NCI-H524 treated with DMSO at 0.1 percent for 48 hours (cell line): ENCODE data around the gene ARFGEF2.
"Not testable (repeated sequence)": the region's sequence is repeated elsewhere in the genome, so short reads cannot be mapped to it uniquely, and the experiment has no call there.

Experiments
- DNase-seq: peaks from one replicate; lab custom pipeline; 2025; lab: John Stamatoyannopoulos, UW

Gene ARFGEF2

DNA sequence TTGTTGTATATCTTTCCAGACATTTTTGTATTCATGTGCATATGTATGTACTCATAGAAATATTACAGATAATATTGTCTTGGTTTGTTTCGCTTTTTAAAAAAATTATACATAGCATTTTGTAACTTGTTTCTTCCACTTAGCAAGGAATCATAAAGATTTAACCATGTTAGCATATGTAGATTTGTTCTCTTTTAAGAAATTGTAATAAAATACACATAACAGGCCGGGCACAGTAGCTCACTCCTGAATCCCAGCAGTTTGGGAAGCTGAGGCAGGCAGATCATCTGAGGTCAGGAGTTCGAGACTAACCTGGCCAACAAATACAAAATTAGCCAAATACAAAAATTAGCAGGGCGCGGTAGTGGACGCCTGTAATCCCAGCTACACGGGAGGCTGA, 80.2 kb downstream of the ARFGEF2 start:
- DNase-seq = no peak

GRCh38 chr20:49006446-49006980, 85.0 kb downstream of the ARFGEF2 start:
- DNase-seq = no peak

DNA sequence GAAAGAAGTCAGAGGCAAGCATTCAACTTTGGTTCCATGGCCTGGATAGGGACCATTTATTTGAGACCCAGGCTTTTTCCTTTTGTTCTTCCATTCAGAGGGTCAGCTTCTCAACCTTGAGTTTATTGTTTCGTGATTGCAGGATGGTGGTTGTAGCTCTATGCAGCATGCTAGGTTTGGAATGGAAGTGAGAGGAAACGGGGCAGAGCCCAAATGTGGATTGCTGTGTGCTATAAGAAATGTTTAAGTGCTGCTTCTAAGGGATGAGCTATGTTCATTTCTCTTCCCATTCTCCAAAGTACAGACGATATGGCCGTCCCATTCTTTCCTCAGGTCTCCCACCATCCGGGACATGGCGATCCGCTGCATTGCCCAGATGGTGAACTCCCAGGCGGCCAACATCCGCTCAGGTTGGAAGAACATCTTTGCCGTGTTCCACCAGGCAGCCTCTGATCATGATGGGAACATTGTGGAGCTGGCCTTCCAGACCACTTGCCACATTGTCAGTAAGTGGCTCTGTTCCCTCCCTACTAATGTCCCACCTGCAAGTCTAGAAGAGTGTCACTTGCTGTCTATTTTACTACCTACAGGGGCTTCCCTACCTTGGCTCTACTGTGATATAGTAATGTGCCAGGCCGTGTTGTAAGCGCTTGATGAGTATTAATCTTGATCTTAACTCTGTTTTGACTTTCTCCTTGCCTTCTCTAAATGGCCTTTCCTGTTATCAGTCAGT, 88.6 kb downstream of the ARFGEF2 start:
- DNase-seq = no peak

DNA sequence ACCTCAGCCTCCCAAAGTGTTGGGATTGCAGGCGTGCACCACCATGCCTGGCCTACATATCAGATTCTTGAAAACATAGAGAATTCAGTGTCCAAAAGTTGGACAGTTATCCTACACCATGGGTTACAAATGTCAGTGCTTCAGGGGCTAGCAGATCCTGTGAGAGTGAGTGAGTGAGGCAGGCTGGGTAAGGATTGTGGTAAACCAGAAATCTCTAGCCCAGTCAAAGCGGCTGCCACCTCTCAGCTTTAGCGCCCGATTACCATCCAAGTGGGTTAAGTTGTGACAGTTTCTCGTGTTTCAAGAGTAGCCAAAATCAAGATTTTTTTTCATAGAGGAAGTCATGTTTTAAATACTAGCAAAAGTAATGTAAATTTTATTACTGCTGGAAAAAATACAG, 102.7 kb downstream of the ARFGEF2 start:
- DNase-seq = no peak

- not testable (repeated sequence) for DNase-seq
Measured at GRCh38 chr20:49028177-49028576, 106.7 kb downstream of the ARFGEF2 start.

DNA sequence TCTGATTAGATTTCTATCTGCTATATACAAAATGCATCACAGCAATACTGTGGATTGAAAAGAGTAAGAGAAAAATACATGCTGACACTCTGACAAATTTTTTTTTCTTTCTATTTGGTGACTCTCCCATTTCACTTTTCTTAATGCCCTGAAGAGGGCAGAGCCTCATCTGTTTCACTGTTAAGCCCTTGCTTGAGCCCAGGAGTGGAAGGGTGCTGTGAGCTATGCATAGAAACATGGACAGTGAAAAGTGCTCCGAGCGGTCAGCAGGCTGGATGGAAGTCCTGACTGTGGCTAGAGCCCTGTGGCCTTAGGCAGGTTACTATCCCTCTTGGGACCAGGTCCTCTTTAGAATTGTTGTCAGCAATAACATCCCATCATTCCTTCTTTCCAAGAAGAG, 107.2 kb downstream of the ARFGEF2 start:
- DNase-seq = no peak

DNA sequence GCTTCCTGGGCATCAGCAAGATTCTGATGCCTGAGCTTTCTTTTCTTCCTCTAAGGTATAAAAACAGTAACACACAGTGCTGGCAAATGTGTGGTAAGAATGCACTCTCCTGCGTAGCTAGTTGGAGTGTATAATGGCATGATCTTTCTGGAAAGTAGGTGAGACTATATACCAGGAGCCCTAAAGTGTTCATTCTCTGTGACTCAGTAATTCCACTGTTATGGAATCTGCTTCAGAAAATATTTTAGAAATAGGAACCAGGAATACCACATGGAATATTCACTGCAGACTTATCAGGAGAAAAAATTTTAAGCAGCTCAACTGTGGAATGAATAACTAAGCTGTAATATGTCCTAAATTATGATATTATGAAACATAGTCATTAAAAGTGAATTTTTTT, 107.7 kb downstream of the ARFGEF2 start:
- DNase-seq = no peak

DNA sequence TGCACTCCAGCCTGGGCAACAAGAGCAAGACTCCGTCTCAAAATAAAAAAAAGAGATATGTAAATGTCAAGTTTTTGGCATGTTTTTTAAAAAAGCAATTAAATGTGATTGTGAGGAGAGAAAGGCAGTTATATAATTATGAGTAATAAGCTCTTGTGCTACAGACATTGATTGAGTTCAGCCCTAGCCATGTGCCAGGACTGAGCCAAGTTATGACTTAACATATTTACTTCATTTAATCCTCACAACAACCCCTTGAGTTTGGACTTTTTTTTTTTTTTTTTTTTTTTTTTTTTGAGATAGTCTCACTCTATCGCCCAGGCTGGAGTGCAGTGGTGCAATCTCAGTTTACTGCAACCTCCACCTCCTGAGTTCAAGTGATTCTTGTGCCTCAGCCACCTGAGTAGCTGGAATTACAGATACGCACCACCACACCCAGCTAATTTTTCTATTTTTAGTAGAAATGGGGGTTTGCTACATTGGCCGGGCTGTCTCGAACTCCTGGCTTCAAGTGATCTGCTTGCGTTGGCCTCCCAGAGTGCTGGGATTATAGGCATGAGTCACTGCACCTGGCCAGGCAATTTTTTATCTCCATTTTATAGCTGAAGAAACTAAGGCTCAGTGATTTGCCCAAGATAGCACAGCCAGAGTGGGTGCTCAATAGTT, 109.6 kb downstream of the ARFGEF2 start:
- DNase-seq = no peak

DNA sequence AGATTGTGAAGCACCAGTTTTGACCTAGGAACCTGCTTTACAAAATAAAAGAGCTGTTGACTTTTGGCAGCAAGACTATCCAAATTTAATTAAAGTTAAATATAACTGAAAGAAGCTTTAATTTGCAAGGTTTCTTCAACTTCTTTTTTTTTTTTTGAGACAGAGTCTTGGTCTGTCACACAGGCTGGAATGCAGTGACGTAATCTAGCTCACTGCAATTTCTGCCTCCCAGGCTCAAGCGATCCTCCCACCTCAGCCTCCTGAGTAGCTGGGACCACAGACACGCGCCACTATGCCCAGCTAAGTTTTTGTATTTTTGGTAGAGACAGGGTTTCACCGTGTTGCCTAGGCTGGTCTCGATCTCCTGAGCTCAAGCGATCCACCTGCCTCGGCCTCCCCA, 110.9 kb downstream of the ARFGEF2 start:
- DNase-seq = no peak

GRCh38 chr20:49034070-49034732, 112.7 kb downstream of the ARFGEF2 start:
- no peak for DNase-seq

DNA sequence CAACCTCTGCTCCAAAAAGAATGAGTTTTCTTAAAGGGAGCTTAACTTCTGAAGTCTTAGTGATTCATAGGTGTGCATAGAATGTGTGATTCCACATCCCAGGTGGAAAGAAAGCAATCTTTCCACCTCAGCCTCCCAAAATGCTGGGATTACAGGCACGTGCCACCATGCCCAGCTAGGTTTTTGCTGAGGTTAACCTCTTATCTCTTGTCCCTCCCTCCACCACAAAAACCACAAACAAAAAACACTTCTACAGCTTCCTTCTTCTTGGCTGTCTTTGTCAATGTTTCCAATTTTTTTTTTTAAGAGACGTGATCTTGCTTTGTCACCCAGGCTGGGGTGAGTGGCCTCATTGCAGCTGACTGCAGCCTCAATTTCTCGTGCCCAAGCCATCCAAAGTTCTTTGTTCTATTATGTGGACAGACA, 116.5 kb downstream of the ARFGEF2 start:
- no peak for DNase-seq

GRCh38 chr20:49039854-49040253, 118.3 kb downstream of the ARFGEF2 start:
- no peak for DNase-seq

GRCh38 chr20:49043000-49043399, 121.5 kb downstream of the ARFGEF2 start:
- DNase-seq = no peak

- DNase-seq = no peak
Measured at GRCh38 chr20:49045440-49046086, 124.1 kb downstream of the ARFGEF2 start.

DNA sequence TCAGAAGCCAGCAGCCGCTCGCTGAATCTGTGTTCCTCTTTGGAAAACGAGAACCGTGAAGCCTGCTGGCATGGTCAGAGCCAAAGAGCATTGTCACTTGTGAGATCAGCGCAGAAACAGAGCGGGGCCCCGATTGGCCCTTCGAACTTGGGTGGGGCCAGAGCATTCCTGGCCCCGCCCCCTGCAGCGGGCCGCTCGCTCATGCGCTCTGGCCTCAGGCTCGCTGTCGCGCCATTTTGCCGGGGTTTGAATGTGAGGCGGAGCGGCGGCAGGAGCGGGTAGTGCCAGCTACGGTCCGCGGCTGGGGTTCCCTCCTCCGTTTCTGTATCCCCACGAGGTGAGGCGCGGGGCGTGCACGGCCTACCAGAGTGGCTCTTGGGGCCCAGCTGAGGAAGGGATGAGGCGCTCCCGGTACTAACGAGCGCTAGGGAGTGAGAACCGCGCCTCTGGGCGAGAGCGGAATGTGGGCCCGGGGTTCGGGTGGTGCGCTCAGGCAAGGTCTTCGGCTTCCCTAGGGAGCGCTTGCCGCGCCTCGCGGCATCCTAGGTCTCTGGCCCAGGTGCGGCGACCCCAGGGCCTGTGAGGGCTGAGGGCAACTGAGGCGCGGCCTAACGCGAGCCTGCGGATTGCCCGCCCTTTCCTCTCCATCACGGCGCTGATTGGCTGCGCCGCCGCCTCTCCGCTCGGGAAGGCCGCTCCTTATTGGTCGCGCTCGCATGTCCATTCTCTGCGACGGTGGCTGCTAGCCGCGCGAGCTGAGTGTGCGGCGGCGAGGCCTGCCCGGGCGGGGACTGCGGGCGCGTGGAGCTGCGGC, 124.8 kb downstream of the ARFGEF2 start, which contains the start of gene CSE1L:
Gene CSE1L (plus strand): TSS at position 226 of the 814 bp plus-strand sequence. CDS start 12,152 bp downstream, outside the sequence.
- DNase-seq = peak; percentile 65

DNA sequence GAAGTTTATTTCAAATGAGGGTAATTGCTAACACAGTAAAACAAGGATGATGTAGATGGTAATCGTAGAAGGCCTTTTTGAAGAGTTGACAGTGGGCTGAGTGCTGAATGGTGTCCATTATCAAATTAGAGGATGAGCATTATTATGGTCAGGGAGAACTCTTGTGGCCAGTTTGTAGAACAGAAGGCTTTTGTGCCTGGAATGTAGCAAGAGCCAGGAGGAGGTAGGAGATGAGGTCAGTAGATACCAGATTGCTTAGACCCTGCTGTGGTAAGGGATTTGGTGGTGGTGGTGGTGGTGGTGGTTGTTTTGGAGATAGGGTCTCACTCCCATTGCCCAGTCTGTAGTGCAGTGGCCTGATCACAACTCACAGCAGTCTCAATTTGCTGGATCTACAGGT, 130.8 kb downstream of the ARFGEF2 start:
- no peak for DNase-seq

- no peak for DNase-seq
Measured at GRCh38 chr20:49054056-49054643, 132.6 kb downstream of the ARFGEF2 start.

- no peak for DNase-seq
Measured at GRCh38 chr20:49063279-49063678, 141.8 kb downstream of the ARFGEF2 start.

DNA sequence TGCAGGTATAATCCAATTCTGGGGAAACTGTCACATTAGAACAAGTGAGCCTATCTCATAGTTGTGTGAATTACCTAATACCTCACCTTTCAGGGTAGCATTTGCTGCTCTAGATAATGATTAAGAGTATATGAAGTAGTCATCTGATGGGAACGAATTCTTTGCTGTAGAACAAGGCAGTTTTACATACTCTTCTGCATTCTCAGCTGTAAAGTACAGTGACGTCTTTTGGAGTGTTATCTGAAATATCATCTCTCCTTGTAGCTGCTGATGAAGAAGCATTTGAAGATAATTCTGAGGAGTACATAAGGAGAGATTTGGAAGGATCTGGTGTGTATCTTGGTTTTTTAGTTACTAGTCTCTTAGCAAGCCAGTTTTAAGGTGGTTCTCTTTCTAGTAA, 153.0 kb downstream of the ARFGEF2 start:
- no peak for DNase-seq

DNA sequence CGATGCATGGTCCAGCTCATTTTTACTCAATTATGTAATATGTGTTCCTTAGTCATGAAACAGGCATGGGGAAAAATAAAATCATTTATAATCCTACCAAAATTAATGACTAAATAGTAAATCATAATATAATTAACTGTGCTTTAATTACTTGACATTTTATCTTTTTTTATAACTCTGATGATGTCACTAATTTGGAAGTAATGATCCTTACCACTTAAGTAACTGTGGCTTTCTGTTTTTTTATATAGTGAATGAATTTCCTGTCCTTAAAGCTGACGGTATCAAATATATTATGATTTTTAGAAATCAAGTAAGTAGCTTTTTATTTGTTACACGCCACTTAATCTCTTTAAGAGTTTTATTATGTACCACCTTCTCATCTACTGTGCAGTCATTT, 156.8 kb downstream of the ARFGEF2 start:
- DNase-seq = no peak

- not testable (repeated sequence) for DNase-seq
Measured at GRCh38 chr20:49082295-49082694, 160.8 kb downstream of the ARFGEF2 start.
